AG09319 (cell line): ENCODE data around the gene PNPLA1.

Experiments used
- DNase-seq: peaks from one replicate; pipeline ENCODE4 v3.0.0-alpha.2; 2010; ENCODE audit warnings: low read depth; ENCODE audit errors: extremely low read depth
- CTCF ChIP-seq: IDR thresholded peaks from 2 replicates; pipeline ENCODE4 v1.5.1; 2011; ENCODE audit warnings: low read depth, mild to moderate bottlenecking, inconsistent platforms, low read length, moderate library complexity

PNPLA1 gene

DNA sequence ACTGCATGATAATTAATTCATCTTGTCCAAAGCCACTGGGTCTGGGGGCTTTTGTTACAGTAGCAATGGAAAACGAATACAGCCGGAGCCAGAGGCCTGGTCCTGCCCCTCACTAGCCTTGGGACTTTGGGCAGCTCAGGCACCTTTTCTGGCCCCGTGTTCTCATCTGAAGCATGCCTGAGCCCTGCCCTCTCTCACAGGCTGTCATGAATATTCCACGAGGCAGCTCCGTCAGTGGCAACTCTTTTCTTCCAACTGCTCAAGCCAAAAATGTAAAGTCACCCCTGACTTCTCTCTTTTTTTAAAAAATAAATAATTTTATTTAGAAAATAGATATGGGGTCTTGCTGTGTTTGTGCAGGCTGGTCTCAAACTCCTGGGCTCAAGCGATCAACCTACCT is 61.5 kb downstream of the PNPLA1 start:
- no peak for TF ChIP-seq CTCF
- DNase-seq, result no peak

DNA sequence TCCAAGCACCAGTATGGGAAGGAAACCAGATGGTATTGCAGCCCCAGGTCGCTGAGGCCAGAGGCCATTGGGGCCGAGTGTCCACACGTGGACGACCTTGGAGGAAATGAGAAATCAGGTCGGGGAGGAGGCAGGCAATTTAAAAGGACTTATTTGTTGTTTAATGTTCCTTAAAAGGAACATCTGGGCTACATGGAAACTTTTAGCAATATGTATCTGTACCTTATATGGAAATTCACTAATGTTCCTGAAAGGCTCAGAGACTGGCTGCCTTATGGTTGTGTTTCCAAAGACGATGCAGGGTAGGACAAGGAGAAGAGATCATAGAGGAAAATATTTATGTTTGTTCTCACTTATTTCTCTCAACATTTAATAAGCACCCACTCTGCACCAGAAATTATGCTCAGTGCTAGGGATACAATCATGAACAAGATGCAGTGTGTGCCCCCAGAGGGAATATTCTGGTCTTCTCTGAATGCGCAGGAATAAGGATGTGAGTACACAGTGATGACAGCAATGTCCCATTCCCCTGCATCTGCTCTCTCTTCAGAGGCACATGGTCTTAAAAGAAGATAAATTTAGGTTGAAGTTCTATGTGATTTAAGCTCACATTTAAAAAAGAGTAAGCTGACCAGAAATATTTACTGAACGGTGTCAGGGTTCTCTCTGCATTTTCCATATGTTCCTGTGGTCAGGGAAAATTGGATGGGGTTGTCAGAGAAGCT is 63.5 kb downstream of the PNPLA1 start:
- TF ChIP-seq CTCF, result no peak
- no peak for DNase-seq

GRCh38 chr6:36333931-36334725 is 64.3 kb downstream of the PNPLA1 start:
- TF ChIP-seq CTCF, result no peak
- DNase-seq, result no peak

GRCh38 chr6:36334832-36335459 is 65.1 kb downstream of the PNPLA1 start:
- TF ChIP-seq CTCF, result no peak
- DNase-seq, result no peak

- no peak for DNase-seq
- TF ChIP-seq CTCF, result no peak
Measured at GRCh38 chr6:36335465-36336207, 65.8 kb downstream of the PNPLA1 start.

- DNase-seq, result no peak
- no peak for TF ChIP-seq CTCF
Measured at GRCh38 chr6:36336208-36336710, 66.4 kb downstream of the PNPLA1 start.
